Measurements from ENCODE around the gene TBCD.
A peak's percentile ranks its signal among the peaks of the same experiment; 100 is the strongest.

The TBCD gene

GRCh38 chr17:82911822-82912221 lies 160.0 kb downstream of the TBCD start (continued):
- TF ChIP-seq ZNF280D (tag by site-specific recombination; IDR thresholded peaks at IDR 0.05): no peak
- no peak for TF ChIP-seq ZNF157 (tag by site-specific recombination; IDR thresholded peaks at IDR 0.05)

GRCh38 chr17:82912484-82913089 lies 160.7 kb downstream of the TBCD start:
- Histone ChIP-seq H3K4me1 (ENCODE audit: control insufficient read depth, insufficient read depth, low read length) (no peaks in the 10 kb centered on the region), H3K4me3 (ENCODE audit: low read depth, low read length) (no peak overlapping the region), H3K27ac (ENCODE audit: extremely low read depth, low read depth, low read length) (no peak overlapping the region), H3K9me3 (ENCODE audit: control insufficient read depth, insufficient read depth, low read depth, low read length) (no peaks in the 10 kb centered on the region), H3K36me3 (ENCODE audit: control insufficient read depth in 2 of 2, insufficient read depth in 1 of 2, low read length in 2 of 2) (peaks cover 0 to 56% of the 10 kb centered on the region in 2 experiments; a peak in 1 of 3 replicates)
- POLR2A ChIA-PET: no interaction called here
- CTCF ChIA-PET: interaction anchor here (0.6 to 1.3 kb wide), 2 partner anchors 45 to 99 kb away, joined by 3 to 4 read pairs; no protein-coding TSS in a partner anchor
- TF ChIP-seq ZNF521 (tag by site-specific recombination; IDR thresholded peaks at IDR 0.05) (no peak), IKZF3 (tag by site-specific recombination; IDR thresholded peaks at IDR 0.05) (no peak)

- TF ChIP-seq ZNF580 (tag by site-specific recombination; IDR thresholded peaks at IDR 0.05): no peak
- TF ChIP-seq ZNF707 (tag by site-specific recombination; IDR thresholded peaks at IDR 0.05): no peak
- TF ChIP-seq ZNF48 (tag by site-specific recombination; IDR thresholded peaks at IDR 0.05): no peak
- 0 out of 2 replicates have a peak, but pooled peaks have one; percentile 15 for TF ChIP-seq CTCF (tag by site-specific recombination; IDR thresholded peaks at IDR 0.05)
- peak; percentile 37; the same call in 1 of the 2 replicates for TF ChIP-seq ZNF654 (tag by site-specific recombination; IDR thresholded peaks at IDR 0.05; ENCODE audit: low read depth)
- H3K36me3 ChIP-seq (ENCODE audit: control insufficient read depth in 2 of 2, insufficient read depth in 1 of 2, low read length in 2 of 2): peaks cover 0 to 50% of the 10 kb centered on the region in 2 experiments; a peak in 1 of 3 replicates
- ChIA-PET CTCF (interaction anchor here (0.6 to 1.3 kb wide), 8 partner anchors 13 to 295 kb away, joined by 3 to 4 read pairs (median 3); no protein-coding TSS in a partner anchor), POLR2A (no interaction called here)
- H3K4me3 ChIP-seq (ENCODE audit: low read depth, low read length): no peak overlapping the region
- H3K27ac ChIP-seq (ENCODE audit: extremely low read depth, low read depth, low read length): no peak overlapping the region
- no peaks in the 10 kb centered on the region for H3K9me3 ChIP-seq (ENCODE audit: control insufficient read depth, insufficient read depth, low read depth, low read length)
- no peaks in the 10 kb centered on the region for H3K4me1 ChIP-seq (ENCODE audit: control insufficient read depth, insufficient read depth, low read length)
Measured at GRCh38 chr17:82913304-82914043, 161.6 kb downstream of the TBCD start.

GRCh38 chr17:82914375-82914774 lies 162.5 kb downstream of the TBCD start:
- H3K4me3 ChIP-seq (ENCODE audit: low read depth, low read length): no peak overlapping the region
- TF ChIP-seq GLIS1 (tag by site-specific recombination; IDR thresholded peaks at IDR 0.05) (peak; percentile 51; the same call in 1 of the 2 replicates), ZSCAN30 (tag by site-specific recombination; IDR thresholded peaks at IDR 0.05) (no peak), KLF1 (tag by site-specific recombination; IDR thresholded peaks at IDR 0.05) (peak; percentile 47; the same call in 1 of the 2 replicates), ZNF585B (tag by site-specific recombination; IDR thresholded peaks at IDR 0.05) (no peak), ZSCAN5A (tag by site-specific recombination; IDR thresholded peaks at IDR 0.05) (no peak), ZIC2 (tag by site-specific recombination; IDR thresholded peaks at IDR 0.05) (peak; percentile 72), ZBTB6 (tag by site-specific recombination; IDR thresholded peaks at IDR 0.05) (no peak)
- peaks cover 0 to 50% of the 10 kb centered on the region in 2 experiments; a peak in 1 of 3 replicates for H3K36me3 ChIP-seq (ENCODE audit: control insufficient read depth in 2 of 2, insufficient read depth in 1 of 2, low read length in 2 of 2)
- no peak overlapping the region for H3K27ac ChIP-seq (ENCODE audit: extremely low read depth, low read depth, low read length)
- POLR2A ChIA-PET: no interaction called here
- H3K4me1 ChIP-seq (ENCODE audit: control insufficient read depth, insufficient read depth, low read length): no peaks in the 10 kb centered on the region
- no peaks in the 10 kb centered on the region for H3K9me3 ChIP-seq (ENCODE audit: control insufficient read depth, insufficient read depth, low read depth, low read length)
- CTCF ChIA-PET: interaction anchor here (0.7 to 1.3 kb wide), 9 partner anchors 14 to 132 kb away, joined by 3 to 5 read pairs (median 3); no protein-coding TSS in a partner anchor

All from HEK293 (cell line).